T-helper 2 cell treated with Interferon-gamma antibody and Interleukin-4, amounts not matched to agents 5 μg/mL and 100 μg/mL, for 36 hours (primary cell): Measurements from ENCODE around the gene RBP5.
"Not testable (repeated sequence)": the region's sequence is repeated elsewhere in the genome, so short reads cannot be mapped to it uniquely, and the experiment has no call there.

ENCODE experiments used
- DNase-seq: peaks from one replicate; pipeline ENCODE4 v3.0.0; 2021; ENCODE audit warnings: low spot score
- H3K27ac Mint-ChIP-seq: one replicate; pipeline ENCODE4 v1.8.0; 2021; ENCODE audit warnings: mild to moderate bottlenecking, mixed read lengths
- H3K27me3 Mint-ChIP-seq: one replicate; pipeline ENCODE4 v1.8.0; 2021; ENCODE audit warnings: low read depth, mixed read lengths
- H3K36me3 Mint-ChIP-seq: one replicate; pipeline ENCODE4 v1.8.0; 2021; ENCODE audit warnings: low read depth, mixed read lengths
- H3K4me1 Mint-ChIP-seq: one replicate; pipeline ENCODE4 v1.8.0; 2021; ENCODE audit warnings: low read depth, mixed read lengths
- H3K4me3 Mint-ChIP-seq: one replicate; pipeline ENCODE4 v1.8.0; 2022; ENCODE audit warnings: mild to moderate bottlenecking, moderate library complexity, mixed read lengths
- H3K9me3 Mint-ChIP-seq: one replicate; pipeline ENCODE4 v1.8.0; 2021; ENCODE audit warnings: mixed read lengths

Gene RBP5

GRCh38 chr12:7108796-7109571, 19.7 kb downstream of the RBP5 start, which contains the start of gene C1RL:
C1RL (minus strand) TSS chr12:7109214; CDS start chr12:7109180, 34 bp downstream.
- Mint-ChIP-seq H3K27ac (peak within 1 kb of the TSS; percentile 92), H3K4me3 (peak within 1 kb of the TSS; percentile 91), H3K9me3 (peaks cover 14% of the 10 kb centered on the region), H3K36me3 (peaks cover 33% of the 10 kb centered on the region), H3K27me3 (no peaks in the 10 kb centered on the region), H3K4me1 (peaks cover 33% of the 10 kb centered on the region)
- peak; percentile 73 for DNase-seq

GRCh38 chr12:7108003-7108795, 20.5 kb downstream of the RBP5 start:
- H3K4me1 Mint-ChIP-seq, result peaks cover 32% of the 10 kb centered on the region
- H3K4me3 Mint-ChIP-seq, result peak overlapping the region; percentile 91
- DNase-seq, result peak; percentile 79
- H3K27me3 Mint-ChIP-seq, result no peaks in the 10 kb centered on the region
- H3K27ac Mint-ChIP-seq, result peak overlapping the region; percentile 92
- peaks cover 36% of the 10 kb centered on the region for H3K36me3 Mint-ChIP-seq
- H3K9me3 Mint-ChIP-seq, result peaks cover 14% of the 10 kb centered on the region

- H3K9me3 Mint-ChIP-seq, result peaks cover 14% of the 10 kb centered on the region
- H3K27me3 Mint-ChIP-seq, result no peaks in the 10 kb centered on the region
- peak overlapping the region; percentile 91 for H3K4me3 Mint-ChIP-seq
- no peak for DNase-seq
- H3K36me3 Mint-ChIP-seq, result peaks cover 34% of the 10 kb centered on the region
- peaks cover 34% of the 10 kb centered on the region for H3K4me1 Mint-ChIP-seq
- H3K27ac Mint-ChIP-seq, result peak overlapping the region; percentile 92
These were observed 21.1 kb downstream of the RBP5 start for GRCh38 chr12:7107636-7108002.

- not testable (repeated sequence) for H3K27me3 Mint-ChIP-seq, H3K27ac Mint-ChIP-seq, DNase-seq
- peaks cover 14% of the 10 kb centered on the region for H3K9me3 Mint-ChIP-seq
- peak overlapping the region; percentile 21 for H3K4me3 Mint-ChIP-seq
- H3K4me1 Mint-ChIP-seq, result peaks cover 38% of the 10 kb centered on the region
- peaks cover 34% of the 10 kb centered on the region for H3K36me3 Mint-ChIP-seq
These were observed 21.5 kb downstream of the RBP5 start for GRCh38 chr12:7107181-7107580.

GRCh38 chr12:7106082-7106481, 22.6 kb downstream of the RBP5 start:
- peaks cover 34% of the 10 kb centered on the region for H3K36me3 Mint-ChIP-seq
- no peaks in the 10 kb centered on the region for H3K27me3 Mint-ChIP-seq
- peak overlapping the region; percentile 46 for H3K4me3 Mint-ChIP-seq
- peaks cover 14% of the 10 kb centered on the region for H3K9me3 Mint-ChIP-seq
- H3K27ac Mint-ChIP-seq, result peak overlapping the region; percentile 6
- peaks cover 38% of the 10 kb centered on the region for H3K4me1 Mint-ChIP-seq
- no peak for DNase-seq

GRCh38 chr12:7103837-7104584, 24.7 kb downstream of the RBP5 start:
- peaks cover 14% of the 10 kb centered on the region for H3K9me3 Mint-ChIP-seq
- no peak overlapping the region for H3K4me3 Mint-ChIP-seq
- no peaks in the 10 kb centered on the region for H3K27me3 Mint-ChIP-seq
- H3K36me3 Mint-ChIP-seq, result peaks cover 35% of the 10 kb centered on the region
- H3K4me1 Mint-ChIP-seq, result peaks cover 27% of the 10 kb centered on the region
- no peak overlapping the region for H3K27ac Mint-ChIP-seq
- no peak for DNase-seq

GRCh38 chr12:7102582-7102981, 26.1 kb downstream of the RBP5 start:
- peaks cover 22% of the 10 kb centered on the region for H3K4me1 Mint-ChIP-seq
- no peak overlapping the region for H3K27ac Mint-ChIP-seq
- H3K9me3 Mint-ChIP-seq, result peaks cover 14% of the 10 kb centered on the region

GRCh38 chr12:7101694-7102131, 27.0 kb downstream of the RBP5 start:
- Mint-ChIP-seq H3K9me3 (peaks cover 13% of the 10 kb centered on the region), H3K27me3 (no peaks in the 10 kb centered on the region), H3K4me1 (peaks cover 21% of the 10 kb centered on the region), H3K27ac (no peak overlapping the region), H3K4me3 (no peak overlapping the region), H3K36me3 (peaks cover 29% of the 10 kb centered on the region)
- no peak for DNase-seq

More at GRCh38 chr12:7102582-7102981, 26.1 kb downstream of the RBP5 start:
- no peaks in the 10 kb centered on the region for H3K27me3 Mint-ChIP-seq
- no peak for DNase-seq
- H3K36me3 Mint-ChIP-seq, result peaks cover 30% of the 10 kb centered on the region
- H3K4me3 Mint-ChIP-seq, result no peak overlapping the region

- Mint-ChIP-seq H3K27me3 (no peaks in the 10 kb centered on the region), H3K4me1 (peaks cover 17% of the 10 kb centered on the region), H3K9me3 (peaks cover 8% of the 10 kb centered on the region), H3K27ac (peak overlapping the region; percentile 72), H3K36me3 (peaks cover 24% of the 10 kb centered on the region), H3K4me3 (no peak overlapping the region)
- no peak for DNase-seq
These were observed 27.5 kb downstream of the RBP5 start for GRCh38 chr12:7101047-7101693.

- Mint-ChIP-seq H3K9me3 (no peaks in the 10 kb centered on the region), H3K27me3 (no peaks in the 10 kb centered on the region), H3K36me3 (peaks cover 16% of the 10 kb centered on the region), H3K4me1 (peaks cover 9% of the 10 kb centered on the region), H3K4me3 (no peak overlapping the region), H3K27ac (no peak overlapping the region)
- DNase-seq, result no peak
These were observed 28.4 kb downstream of the RBP5 start for GRCh38 chr12:7100239-7100638.

- H3K27ac Mint-ChIP-seq, result no peak overlapping the region
- DNase-seq, result no peak
- no peaks in the 10 kb centered on the region for H3K9me3 Mint-ChIP-seq
- H3K4me1 Mint-ChIP-seq, result peaks cover 9% of the 10 kb centered on the region
- H3K27me3 Mint-ChIP-seq, result no peaks in the 10 kb centered on the region
- no peak overlapping the region for H3K4me3 Mint-ChIP-seq
- peaks cover 16% of the 10 kb centered on the region for H3K36me3 Mint-ChIP-seq
These were observed 29.2 kb downstream of the RBP5 start for GRCh38 chr12:7099290-7099996.

- H3K36me3 Mint-ChIP-seq, result peaks cover 8% of the 10 kb centered on the region
- peaks cover 3% of the 10 kb centered on the region for H3K27me3 Mint-ChIP-seq
- peaks cover 6% of the 10 kb centered on the region for H3K4me1 Mint-ChIP-seq
- H3K4me3 Mint-ChIP-seq, result no peak overlapping the region
- no peaks in the 10 kb centered on the region for H3K9me3 Mint-ChIP-seq
- H3K27ac Mint-ChIP-seq, result no peak overlapping the region
- no peak for DNase-seq
These were observed 31.7 kb downstream of the RBP5 start for GRCh38 chr12:7096979-7097378.
